MCF 10A (cell line): Measurements from ENCODE around the gene LRP2BP. TPM values are rescaled to one million over a fixed set of nuclear protein-coding genes. Genes with fewer than 3 reads are reported as not detected.

Experiments used
- BruUV-seq: library from RNA; stranded (reverse); fragments of 400-500 nt; replicated peaks from 2 replicates; lab custom pipeline; 2021; lab: Mats Ljungman, UMichigan
- CTCF ChIA-PET: fragments of 300-600 bp; sonication (Branson Sonifier 250); formaldehyde crosslinking; extraction: SDS; loops from one replicate; lab custom pipeline; 2021; ENCODE audit warnings: antibody characterized with exemption, inconsistent platforms; lab: Yijun Ruan, JAX
- POLR2A ChIA-PET: fragments of 300-600, 350-650 bp; sonication (Branson Sonifier 250); formaldehyde crosslinking; extraction: SDS; loops from one replicate; lab custom pipeline; 2020; ENCODE audit warnings: antibody characterized with exemption, inconsistent platforms; lab: Yijun Ruan, JAX
- DNase-seq: peaks from one replicate; pipeline ENCODE4 v3.0.0-alpha.2; 2018; ENCODE audit not compliant: unreplicated experiment
- H3K27ac Mint-ChIP-seq: one replicate; pipeline ENCODE4 v1.8.0; 2022; ENCODE audit warnings: mild to moderate bottlenecking, low read depth, mixed read lengths; ENCODE audit not compliant: unreplicated experiment
- H3K27me3 Mint-ChIP-seq: one replicate; pipeline ENCODE4 v1.8.0; 2022; ENCODE audit warnings: mixed read lengths; ENCODE audit not compliant: insufficient read depth, unreplicated experiment
- H3K36me3 Mint-ChIP-seq: one replicate; pipeline ENCODE4 v1.8.0; 2022; ENCODE audit warnings: mild to moderate bottlenecking, moderate library complexity, mixed read lengths; ENCODE audit not compliant: insufficient read depth, unreplicated experiment
- H3K4me1 Mint-ChIP-seq: one replicate; pipeline ENCODE4 v1.8.0; 2022; ENCODE audit warnings: mixed read lengths; ENCODE audit not compliant: insufficient read depth, unreplicated experiment
- H3K4me3 Mint-ChIP-seq: one replicate; pipeline ENCODE4 v1.8.0; 2022; ENCODE audit warnings: mild to moderate bottlenecking, moderate library complexity, mixed read lengths; ENCODE audit not compliant: unreplicated experiment
- H3K9me3 Mint-ChIP-seq: one replicate; pipeline ENCODE4 v1.8.0; 2022; ENCODE audit warnings: mixed read lengths; ENCODE audit not compliant: unreplicated experiment
- intact Hi-C: fragments of 100-400 bp; cut with micrococcal nuclease; formaldehyde crosslinking; loops from 2 replicates; pipeline ENCODE4 v1.14.1; 2022
- total RNA-seq: library from RNA; stranded (reverse); gene quantifications from 2 replicates; pipeline ENCODE4 v1.2.3, GENCODE V29; 2022
- TF ChIP-seq, protein P1 (sequence below): fragments of 200-600 bp; IDR thresholded peaks from one replicate; pipeline ENCODE4 v1.8.0; 2022; ENCODE audit warnings: antibody characterized with exemption, mild to moderate bottlenecking; ENCODE audit not compliant: unreplicated experiment

Gene LRP2BP
- total RNA-seq, 1 experiment from 2014 or later: 0.70 TPM

DNA sequence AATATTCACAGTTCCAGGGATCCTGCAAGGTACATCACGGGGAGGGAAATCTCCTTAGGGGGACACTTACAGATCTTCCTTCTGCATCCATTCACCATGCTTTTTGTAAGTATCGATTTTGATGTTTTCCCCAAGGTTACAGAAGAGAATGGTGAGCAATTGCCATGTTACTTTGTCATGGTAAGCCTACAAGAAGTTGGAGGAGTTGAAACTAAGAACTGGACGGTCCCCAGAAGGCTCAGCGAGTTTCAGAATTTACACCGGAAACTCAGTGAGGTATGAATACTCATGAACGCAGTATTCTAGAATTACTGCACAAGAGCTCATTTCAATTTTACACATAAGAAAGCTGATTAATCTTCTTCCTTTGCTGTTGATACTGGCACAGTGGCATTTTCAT is 53.9 kb downstream of the LRP2BP start:
- H3K36me3 Mint-ChIP-seq: peaks cover 18% of the 10 kb centered on the region
- POLR2A ChIA-PET: no interaction called here

DNA sequence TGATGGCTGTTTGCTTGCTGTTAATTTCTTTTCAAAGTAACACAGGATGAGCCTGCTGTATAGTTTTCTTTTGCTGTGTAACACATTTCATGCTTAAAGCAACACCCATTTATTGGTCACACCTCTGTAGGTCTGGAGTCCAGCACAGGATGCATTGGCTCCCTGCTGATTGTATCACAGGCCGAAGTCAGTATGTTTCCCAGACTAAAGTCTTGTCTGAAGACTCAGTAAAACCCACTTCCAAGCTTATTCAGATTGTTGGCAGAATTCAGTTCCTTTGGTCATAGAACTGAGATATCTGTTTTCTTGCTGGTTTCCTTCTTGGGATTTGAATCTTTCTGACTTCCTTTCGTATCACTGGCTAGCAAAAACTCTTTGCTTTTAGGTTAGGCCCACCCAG is 54.3 kb downstream of the LRP2BP start:
- TF ChIP-seq, protein P1, sequence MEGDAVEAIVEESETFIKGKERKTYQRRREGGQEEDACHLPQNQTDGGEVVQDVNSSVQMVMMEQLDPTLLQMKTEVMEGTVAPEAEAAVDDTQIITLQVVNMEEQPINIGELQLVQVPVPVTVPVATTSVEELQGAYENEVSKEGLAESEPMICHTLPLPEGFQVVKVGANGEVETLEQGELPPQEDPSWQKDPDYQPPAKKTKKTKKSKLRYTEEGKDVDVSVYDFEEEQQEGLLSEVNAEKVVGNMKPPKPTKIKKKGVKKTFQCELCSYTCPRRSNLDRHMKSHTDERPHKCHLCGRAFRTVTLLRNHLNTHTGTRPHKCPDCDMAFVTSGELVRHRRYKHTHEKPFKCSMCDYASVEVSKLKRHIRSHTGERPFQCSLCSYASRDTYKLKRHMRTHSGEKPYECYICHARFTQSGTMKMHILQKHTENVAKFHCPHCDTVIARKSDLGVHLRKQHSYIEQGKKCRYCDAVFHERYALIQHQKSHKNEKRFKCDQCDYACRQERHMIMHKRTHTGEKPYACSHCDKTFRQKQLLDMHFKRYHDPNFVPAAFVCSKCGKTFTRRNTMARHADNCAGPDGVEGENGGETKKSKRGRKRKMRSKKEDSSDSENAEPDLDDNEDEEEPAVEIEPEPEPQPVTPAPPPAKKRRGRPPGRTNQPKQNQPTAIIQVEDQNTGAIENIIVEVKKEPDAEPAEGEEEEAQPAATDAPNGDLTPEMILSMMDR: no peak
- CTCF ChIA-PET: interaction anchor here (0.6 kb wide), 1 partner anchor 145 kb away, joined by 3 read pairs; no protein-coding TSS in a partner anchor
- no peaks in the 10 kb centered on the region for H3K4me1 Mint-ChIP-seq
- intact Hi-C loops: no loop called here
- H3K36me3 Mint-ChIP-seq: peaks cover 18% of the 10 kb centered on the region
- no TSS peak for BruUV-seq
- H3K27ac Mint-ChIP-seq: no peak overlapping the region
- peaks cover 8% of the 10 kb centered on the region for H3K9me3 Mint-ChIP-seq
- POLR2A ChIA-PET: no interaction called here
- no peak overlapping the region for H3K4me3 Mint-ChIP-seq
- DNase-seq: no peak
- no peaks in the 10 kb centered on the region for H3K27me3 Mint-ChIP-seq

More for the DNA sequence above, 53.9 kb downstream of the LRP2BP start:
- BruUV-seq: no TSS peak
- TF ChIP-seq, protein P1: no peak
- DNase-seq: no peak
- Mint-ChIP-seq H3K9me3 (peaks cover 8% of the 10 kb centered on the region), H3K4me1 (no peaks in the 10 kb centered on the region), H3K4me3 (no peak overlapping the region), H3K27ac (no peak overlapping the region), H3K27me3 (no peaks in the 10 kb centered on the region)
- CTCF ChIA-PET: interaction anchor here (0.6 kb wide), 1 partner anchor 145 kb away, joined by 3 read pairs; no protein-coding TSS in a partner anchor
- intact Hi-C loops: no loop called here

DNA sequence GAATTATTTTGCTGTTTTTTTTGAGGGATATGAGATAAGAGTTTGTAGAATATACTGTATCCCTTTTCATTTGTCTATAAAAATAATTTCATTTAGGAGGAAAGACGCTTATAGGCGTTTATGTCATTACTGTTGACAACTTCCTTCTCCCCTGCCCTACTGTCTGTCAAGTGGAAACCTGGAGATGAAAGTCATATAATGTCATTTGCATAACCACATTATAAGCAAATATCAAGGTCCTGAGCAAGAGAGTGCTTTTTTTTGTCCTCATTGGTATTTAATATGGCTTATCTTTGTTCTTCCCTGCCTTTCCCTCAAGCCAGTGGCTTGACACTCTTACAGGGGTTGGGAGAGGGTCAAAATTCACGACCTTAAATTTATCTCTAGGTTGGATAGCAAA is 55.8 kb downstream of the LRP2BP start:
- POLR2A ChIA-PET: interaction anchor here (0.7 kb wide), 1 partner anchor 85 kb away, joined by 3 read pairs; no protein-coding TSS in a partner anchor

DNA sequence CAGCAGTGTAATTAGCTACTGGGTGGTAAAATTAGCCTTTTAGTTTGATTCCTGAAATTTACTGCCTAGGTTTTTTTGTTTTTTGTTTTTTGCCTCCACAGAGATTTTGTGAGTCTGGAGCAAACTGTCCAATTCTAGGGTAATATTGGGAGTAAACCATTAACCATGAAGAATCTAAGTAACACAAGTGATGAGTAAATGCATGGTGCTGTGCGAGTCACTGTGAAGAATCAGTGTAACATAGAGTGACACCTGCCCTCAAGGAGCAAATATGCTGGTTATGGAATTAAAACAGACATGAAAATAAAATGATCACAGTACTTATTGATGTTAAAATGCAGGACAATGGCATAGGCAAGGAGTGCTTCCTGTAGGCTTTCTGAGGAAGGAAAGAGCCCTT is 60.1 kb downstream of the LRP2BP start:
- H3K27me3 Mint-ChIP-seq: no peaks in the 10 kb centered on the region
- TF ChIP-seq, protein P1: no peak
- no peak overlapping the region for H3K4me3 Mint-ChIP-seq
- peaks cover 8% of the 10 kb centered on the region for H3K9me3 Mint-ChIP-seq
- intact Hi-C loops: no loop called here
- H3K36me3 Mint-ChIP-seq: peaks cover 12% of the 10 kb centered on the region
- ChIA-PET POLR2A (interaction anchor here (0.8 kb wide), 1 partner anchor 20 kb away, joined by 5 read pairs; no protein-coding TSS in a partner anchor), CTCF (no interaction called here)
- no peak for DNase-seq
- no peaks in the 10 kb centered on the region for H3K4me1 Mint-ChIP-seq
- no peak overlapping the region for H3K27ac Mint-ChIP-seq
- no TSS peak for BruUV-seq

More for the DNA sequence above, 55.8 kb downstream of the LRP2BP start:
- no TSS peak for BruUV-seq
- TF ChIP-seq, protein P1: no peak
- Mint-ChIP-seq H3K36me3 (peaks cover 18% of the 10 kb centered on the region), H3K4me1 (no peaks in the 10 kb centered on the region), H3K27ac (no peak overlapping the region), H3K9me3 (peaks cover 8% of the 10 kb centered on the region), H3K27me3 (no peaks in the 10 kb centered on the region), H3K4me3 (no peak overlapping the region)
- intact Hi-C loops: no loop called here
- no peak for DNase-seq
- CTCF ChIA-PET: interaction anchor here (1.0 kb wide), 1 partner anchor 48 kb away, joined by 3 read pairs; no protein-coding TSS in a partner anchor
